SK-N-SH treated with all-trans-retinoic acid at 6 μM for 48 hours (cell line): ENCODE measurements around the gene GARIN1A.

ENCODE experiments used
- ARNTL ChIP-seq: fragments of 450-650 bp; formaldehyde crosslinking; IDR thresholded peaks from 2 replicates; pipeline ENCODE4 v1.5.0; 2020; ENCODE audit warnings: low read depth, mild to moderate bottlenecking, moderate library complexity, borderline replicate concordance
- CREB5 ChIP-seq: fragments of 250-450 bp; sonication (Bioruptor Pico); IDR thresholded peaks from 2 replicates; pipeline ENCODE4 v1.5.1; 2020; ENCODE audit warnings: low read depth, mild to moderate bottlenecking, moderate library complexity
- CSDC2 ChIP-seq: fragments of 250-450 bp; sonication (Bioruptor Pico); IDR thresholded peaks from 2 replicates; pipeline ENCODE4 v1.5.0; 2020; ENCODE audit warnings: mild to moderate bottlenecking, moderate library complexity
- PATZ1 ChIP-seq: fragments of 250-450 bp; sonication (Bioruptor Pico); IDR thresholded peaks from 2 replicates; pipeline ENCODE4 v1.8.0; 2020; ENCODE audit warnings: mild to moderate bottlenecking, moderate library complexity, borderline replicate concordance
- POU6F1 ChIP-seq: fragments of 250-450 bp; sonication (Bioruptor Pico); IDR thresholded peaks from 2 replicates; pipeline ENCODE4 v1.8.0; 2021; ENCODE audit warnings: low read depth, mild to moderate bottlenecking, moderate library complexity, borderline replicate concordance
- ZC3H10 ChIP-seq: fragments of 250-450 bp; sonication (Bioruptor Pico); IDR thresholded peaks from 2 replicates; pipeline ENCODE4 v1.5.1; 2021; ENCODE audit warnings: mild to moderate bottlenecking, moderate library complexity
- ZFP3 ChIP-seq: fragments of 250-450 bp; sonication (Bioruptor Pico); IDR thresholded peaks from 2 replicates; pipeline ENCODE4 v1.5.0; 2020; ENCODE audit warnings: mild to moderate bottlenecking, moderate library complexity
- ZNF565 ChIP-seq: fragments of 450-650 bp; formaldehyde crosslinking; conservative IDR thresholded peaks from 2 replicates; pipeline ENCODE4 v1.5.0; 2020; ENCODE audit warnings: low read depth, mild to moderate bottlenecking, moderate library complexity

- no peak for TF ChIP-seq ZNF565
- TF ChIP-seq PATZ1 (CRISPR knock-in tag), result no peak
- TF ChIP-seq CREB5 (CRISPR knock-in tag), result no peak
- TF ChIP-seq CSDC2, result no peak
- no peak for TF ChIP-seq ARNTL (CRISPR knock-in tag)
- TF ChIP-seq ZC3H10 (CRISPR knock-in tag), result no peak
- no peak for TF ChIP-seq POU6F1 (CRISPR knock-in tag)
- TF ChIP-seq ZFP3 (CRISPR knock-in tag), result no peak
Observed at GRCh38 chr7:128673571-128673970, 1.5 kb downstream of the GARIN1A start.
